GM10266 (cell line): ENCODE results near the gene PIGM.

ENCODE experiments used
- DNase-seq: peaks from one replicate; pipeline ENCODE4 v3.0.0; 2012; ENCODE audit errors: extremely low spot score
- CTCF ChIP-seq: IDR thresholded peaks from 2 replicates; pipeline ENCODE4 v1.5.1; 2012; ENCODE audit warnings: mild to moderate bottlenecking, low read depth; ENCODE audit not compliant: control insufficient read depth, insufficient read depth; ENCODE audit errors: missing control alignments

PIGM gene

DNA sequence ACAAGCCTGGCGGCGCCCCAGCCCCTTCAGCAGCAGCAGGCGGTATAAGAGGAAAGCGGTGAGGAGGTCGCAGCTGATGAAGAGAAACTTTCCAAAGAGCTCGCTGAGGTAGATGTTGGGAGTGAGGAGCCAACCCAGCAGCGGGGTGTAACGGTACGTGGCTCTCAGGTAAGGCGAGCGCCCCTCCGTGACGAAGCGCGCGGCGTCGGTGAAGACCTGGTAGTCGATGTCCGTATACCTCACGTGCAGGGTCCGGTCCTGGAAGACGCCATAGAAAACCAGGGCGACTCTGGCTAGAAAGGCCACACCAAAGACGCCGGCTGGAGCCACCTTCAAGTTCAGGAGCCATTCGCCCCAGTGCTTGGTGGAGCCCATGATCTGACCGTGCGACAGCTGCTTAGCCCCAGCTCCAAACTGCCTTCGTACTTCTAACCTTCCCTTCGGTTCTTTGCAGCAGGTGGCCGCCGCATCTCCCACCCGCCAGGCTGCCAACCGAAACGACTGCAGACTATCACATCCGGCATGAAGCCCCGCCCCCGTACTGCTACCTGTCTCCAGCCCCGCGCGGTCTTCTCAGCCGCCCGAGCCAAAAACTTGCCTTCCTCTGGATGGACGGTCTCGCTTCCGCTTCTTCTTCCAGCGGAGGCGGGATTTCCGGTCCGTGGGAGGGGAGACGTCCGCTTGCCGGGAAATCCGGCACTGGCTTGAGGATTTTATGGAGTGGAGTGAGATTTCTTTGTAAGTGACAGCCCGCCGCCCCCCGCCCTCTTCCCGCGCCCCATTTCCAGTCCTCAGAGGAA, at the start of gene PIGM:
Gene PIGM (minus strand): TSS at position 626 of the 800 bp plus-strand sequence. CDS start 251 bp downstream, at position 375.
- no peak for TF ChIP-seq CTCF
- peak; percentile 83 for DNase-seq

DNA sequence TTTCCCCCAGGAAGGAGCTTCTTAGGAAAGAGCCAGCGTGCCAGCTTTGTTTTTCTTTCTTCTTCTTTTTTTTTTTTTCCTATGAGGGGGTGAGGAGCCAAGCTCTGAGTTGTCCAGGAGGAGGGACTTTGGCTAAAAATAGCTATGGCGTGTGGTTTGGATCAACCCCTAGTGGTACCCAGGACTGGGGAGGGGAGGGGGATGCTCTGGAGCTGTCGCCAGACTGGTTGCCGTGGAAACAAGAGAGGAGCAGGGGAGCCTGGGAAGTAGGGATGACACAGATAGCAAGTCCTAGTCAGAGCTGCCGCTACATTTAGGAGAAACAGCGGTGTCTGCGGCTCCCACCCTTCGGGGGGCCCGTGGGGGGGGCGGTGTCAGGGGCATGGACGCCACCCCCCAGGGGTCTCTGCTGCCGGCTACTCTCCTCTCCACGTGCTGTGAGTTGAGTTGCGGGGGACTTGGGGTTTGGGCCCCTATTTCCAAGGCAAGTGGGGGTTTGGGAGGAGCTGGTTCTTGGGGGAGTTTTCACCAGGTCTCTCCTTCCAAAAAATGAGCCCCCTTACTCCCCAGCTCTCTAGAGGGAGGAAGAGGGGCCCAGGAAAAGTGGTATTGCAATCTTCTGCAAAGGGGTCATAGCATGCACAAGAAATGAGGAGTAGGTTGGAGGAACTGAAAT, 49.6 kb upstream of the PIGM start, which contains the start of gene KCNJ9:
Gene KCNJ9 (plus strand): TSS at position 278 of the 676 bp plus-strand sequence. CDS start 2,493 bp downstream, outside the sequence.
- TF ChIP-seq CTCF, result no peak
- no peak for DNase-seq

DNA sequence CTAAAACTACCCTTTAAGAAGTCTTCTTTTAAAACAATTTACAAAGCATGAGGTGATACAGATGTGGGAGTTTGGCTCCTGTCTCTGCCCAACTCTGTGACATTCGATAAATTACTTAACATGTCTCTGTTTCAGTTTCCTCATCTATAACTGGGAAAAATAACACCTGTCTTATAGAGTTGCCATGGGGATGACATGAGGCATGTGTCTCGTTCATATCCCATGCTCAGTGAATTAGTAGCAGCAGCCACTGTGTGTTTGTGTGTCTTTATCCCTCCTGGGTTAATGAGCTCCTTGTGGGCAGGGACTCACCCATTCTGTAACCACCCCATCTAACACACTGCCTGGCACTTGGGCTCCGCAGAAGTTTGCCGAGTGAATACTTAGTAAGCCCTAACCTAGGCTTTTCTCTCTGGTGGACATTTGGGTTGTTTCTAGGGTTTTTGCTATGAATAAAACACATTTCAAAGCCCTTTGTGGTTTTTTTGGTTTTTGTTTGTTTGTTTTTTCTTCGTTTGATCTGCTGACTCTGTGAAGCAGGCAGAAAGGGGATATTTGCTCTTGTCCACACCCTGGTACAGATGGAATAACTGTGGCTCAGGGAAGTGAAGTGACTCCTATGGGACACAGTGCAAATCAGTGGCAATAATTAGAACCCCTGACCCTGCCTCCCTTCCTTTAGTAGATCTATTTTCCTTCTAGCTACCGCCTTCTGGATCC, 48.8 kb upstream of the PIGM start:
- DNase-seq, result no peak
- TF ChIP-seq CTCF, result no peak

DNA sequence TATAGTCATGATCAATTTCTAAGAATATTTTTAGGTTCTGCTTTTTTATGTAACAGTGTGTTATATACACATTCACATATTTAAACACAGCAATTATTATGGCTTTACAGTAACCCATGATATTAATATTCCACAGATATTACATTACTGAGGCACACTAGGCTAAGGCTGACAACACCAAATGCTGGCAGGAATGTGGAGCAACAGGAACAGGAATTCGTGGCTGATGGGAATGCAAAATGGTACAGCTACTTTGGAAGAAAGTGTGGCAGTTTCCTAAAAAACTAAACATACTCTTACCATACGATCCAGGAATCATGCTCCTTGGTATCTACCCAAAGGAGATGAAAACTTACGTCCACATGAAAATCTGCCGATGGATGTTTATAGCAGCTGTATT, 47.7 kb upstream of the PIGM start:
- DNase-seq, result no peak
- TF ChIP-seq CTCF, result no peak

DNA sequence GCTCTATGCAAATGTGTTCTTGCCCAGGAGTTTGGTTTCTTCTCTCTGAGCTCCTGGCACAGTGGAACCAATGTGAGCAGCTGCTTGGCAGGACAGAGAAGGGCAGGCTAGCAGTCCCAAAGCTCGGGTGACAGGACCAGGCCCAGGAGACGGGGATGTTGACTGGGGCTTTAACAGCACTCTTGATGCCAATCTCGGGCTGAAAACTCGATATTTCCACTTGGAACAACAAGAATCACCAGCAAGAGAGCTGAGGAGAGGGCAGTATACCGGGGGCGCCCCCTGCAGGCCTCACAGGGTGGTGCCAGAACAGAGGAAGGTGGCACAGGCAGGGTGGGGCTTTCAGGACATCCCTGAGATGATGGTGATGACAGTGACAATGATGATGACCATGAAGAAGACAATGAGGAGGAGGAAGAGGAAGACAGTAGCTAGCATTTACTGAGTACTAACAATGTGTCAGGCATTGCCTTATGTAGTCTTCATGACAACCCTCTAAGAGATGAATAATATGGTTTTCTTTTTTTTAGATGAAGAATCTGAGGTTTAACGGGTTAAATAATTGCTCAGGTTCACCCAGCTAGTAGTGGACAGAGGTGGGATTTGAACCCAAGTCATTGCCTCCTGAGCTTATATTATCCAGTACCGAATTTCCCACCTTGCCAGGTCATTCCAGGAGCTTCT, 46.9 kb upstream of the PIGM start:
- peak; percentile 82 for DNase-seq
- TF ChIP-seq CTCF, result peak; percentile 80

DNA sequence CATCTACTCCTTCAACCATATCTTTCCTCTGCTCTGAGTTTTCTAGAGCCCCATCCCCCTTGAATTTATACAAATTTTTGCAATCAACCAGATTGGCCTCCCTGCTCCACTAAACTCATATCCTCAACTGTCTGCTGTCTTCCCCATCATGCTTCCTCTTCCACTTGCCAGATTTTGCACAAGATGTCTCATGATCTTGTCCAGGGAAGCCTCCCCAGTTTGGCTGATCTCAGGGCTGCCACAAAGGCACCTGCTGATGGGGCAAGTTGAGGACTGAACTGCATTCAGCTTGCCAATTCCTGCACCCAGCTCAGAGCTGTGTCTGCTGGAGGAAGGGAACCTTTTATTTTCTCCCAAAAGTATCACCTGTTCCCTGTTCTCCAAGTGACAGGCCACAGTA, 45.7 kb upstream of the PIGM start:
- DNase-seq, result no peak

More for the DNA sequence above, 45.7 kb upstream of the PIGM start:
- TF ChIP-seq CTCF, result no peak
